ENCODE measurements around the gene EDARADD.

The EDARADD gene

DNA sequence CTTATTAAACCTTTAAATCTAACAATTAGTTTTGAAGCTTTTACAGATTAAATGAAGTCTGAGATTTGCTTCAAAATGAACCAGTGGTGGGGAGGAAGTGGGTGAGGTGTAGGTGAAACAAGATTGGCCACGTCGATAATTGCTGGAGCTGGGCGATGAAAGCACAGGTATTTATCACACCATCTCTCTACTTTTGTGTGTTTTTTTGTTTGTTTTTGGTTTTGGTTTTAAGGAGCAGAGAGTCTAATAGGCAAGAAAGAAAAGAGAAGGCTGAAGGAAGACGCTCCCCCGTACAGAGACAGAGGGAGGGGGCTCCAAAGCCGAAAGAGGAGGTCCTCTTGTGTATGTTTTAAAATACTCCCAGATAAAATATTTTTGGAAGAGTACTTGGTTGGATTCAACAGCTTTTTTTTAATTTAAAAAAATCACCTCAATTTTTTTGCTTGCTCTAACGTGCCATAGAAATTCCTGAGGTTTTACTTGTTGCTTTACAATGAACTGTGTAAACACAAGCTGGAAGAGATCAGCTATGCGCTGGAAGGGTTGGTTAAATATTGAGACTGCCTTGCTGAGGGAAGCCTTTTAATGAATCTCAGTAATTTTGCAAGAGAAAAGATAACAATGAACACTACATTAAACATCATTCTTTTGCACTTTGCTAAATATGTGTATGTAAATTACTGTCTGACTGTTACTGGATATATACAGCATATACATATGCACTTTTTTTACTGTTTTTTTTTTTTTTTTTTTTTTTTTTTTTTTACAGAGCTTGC is 123.0 kb downstream of the EDARADD start:
- no peak for DNase-seq (ENCODE audit: low spot score)

DNA sequence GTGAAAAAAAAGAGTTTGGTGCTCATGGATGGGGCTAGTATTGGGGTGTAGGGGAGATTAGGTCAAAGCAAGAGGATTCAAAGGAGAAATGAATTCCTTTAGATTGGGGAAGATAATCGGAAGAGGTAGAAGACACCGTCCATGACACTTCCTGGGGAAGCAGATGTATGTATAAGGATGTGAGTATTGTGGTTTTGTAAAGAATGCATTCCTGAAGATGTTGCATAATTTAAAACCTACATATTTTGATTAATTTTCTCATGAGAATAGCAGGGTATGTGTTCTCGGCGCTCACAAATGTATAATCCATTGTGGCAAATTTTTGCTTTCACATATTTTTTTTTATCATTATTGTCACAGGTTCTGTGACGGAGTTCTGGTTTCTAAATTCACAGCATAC is 124.2 kb downstream of the EDARADD start:
- no peak for DNase-seq (ENCODE audit: low spot score)

DNA sequence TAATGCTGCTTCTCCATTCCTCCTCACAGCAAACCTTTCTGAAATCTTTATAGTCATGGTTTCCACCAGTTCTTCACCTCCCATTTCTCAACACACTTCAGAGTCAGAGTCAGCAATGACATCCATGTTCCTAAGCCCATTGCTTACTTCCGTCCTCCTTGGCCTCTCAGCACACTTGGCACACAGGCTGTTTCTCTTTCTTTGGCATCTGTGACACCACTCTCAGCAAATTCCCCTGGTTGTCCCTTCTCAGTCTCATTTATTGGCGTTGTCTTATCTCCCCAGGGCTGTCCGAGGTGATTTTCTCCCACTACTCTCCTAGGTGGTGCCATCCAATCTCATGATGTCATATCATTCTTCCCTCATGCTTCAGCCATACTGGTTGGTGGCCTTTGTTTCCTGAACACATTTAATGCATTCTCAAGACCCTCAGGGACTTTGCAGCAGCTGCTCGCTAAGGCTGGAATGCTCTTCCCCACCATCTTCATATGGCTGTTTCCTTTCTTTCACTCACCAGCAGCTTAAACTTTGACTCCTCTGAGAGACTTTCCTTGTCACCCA is 126.4 kb downstream of the EDARADD start:
- DNase-seq (ENCODE audit: low spot score): no peak

DNA sequence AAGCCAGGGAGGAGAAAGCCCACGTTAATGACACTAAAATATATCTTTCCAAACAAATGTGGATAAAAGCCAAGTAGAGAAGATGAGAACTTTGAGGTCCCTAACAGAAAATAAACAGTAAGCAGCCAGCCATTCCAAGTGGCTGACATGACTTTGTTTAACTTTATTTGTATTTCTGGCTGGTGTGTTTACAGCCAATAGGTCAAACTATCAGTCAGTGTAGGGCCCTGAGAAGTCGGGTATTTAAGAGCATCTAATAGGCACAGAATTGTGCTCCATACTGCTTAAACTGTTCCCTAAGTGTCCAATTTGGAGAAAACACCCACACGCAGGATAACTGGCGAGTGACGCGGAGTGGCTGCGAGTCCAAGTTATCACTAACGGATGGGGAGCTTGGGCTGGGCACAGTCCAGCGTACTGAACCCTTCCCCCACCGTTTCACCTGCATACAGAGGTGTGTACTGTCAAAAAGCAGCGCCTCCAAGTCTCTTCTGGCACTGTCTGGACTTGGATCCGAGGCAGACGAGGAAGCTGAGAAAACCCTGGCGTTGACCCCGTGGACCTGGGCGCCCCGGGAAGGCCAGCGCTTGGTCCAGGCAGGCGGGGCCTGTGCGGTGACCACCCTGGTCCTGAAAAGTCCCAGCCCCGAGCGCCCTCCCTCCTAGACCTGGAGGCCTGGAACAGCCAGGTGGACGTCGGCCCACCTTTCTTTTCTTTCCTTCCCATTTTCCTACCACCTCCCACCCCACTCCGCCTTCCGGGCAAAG is 129.0 kb downstream of the EDARADD start:
- DNase-seq (ENCODE audit: low spot score): no peak

DNA sequence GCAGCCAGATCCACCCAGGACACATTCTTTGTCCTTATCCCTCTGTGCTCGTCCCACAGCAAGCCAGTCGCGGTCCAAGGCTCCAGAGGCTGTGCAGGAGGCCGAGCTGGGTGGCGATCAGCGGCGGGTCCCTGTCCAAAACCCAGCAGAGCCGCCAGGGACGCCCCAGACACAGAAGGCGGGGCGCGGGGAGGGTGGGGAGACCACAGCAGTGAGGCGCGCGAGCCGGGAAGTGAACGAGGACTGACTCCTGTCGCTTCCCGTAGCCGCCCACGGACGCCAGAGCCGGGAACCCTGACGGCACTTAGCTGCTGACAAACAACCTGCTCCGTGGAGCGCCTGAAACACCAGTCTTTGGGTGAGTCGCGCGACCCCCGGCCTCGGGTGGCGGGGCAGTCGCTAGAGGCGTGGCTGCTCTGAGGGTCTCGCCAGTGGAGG is 129.6 kb downstream of the EDARADD start, which contains the start of gene LGALS8:
LGALS8 (plus strand) TSS at position 279 of the 438 bp plus-strand sequence. CDS start 2,089 bp downstream, outside the sequence.
- DNase-seq (ENCODE audit: low spot score): peak; percentile 41

- DNase-seq (ENCODE audit: low spot score): peak; percentile 40
Observed at GRCh38 chr1:236524142-236524894, 130.2 kb downstream of the EDARADD start.

GRCh38 chr1:236524895-236525184 is 130.8 kb downstream of the EDARADD start:
- no peak for DNase-seq (ENCODE audit: low spot score)

DNA sequence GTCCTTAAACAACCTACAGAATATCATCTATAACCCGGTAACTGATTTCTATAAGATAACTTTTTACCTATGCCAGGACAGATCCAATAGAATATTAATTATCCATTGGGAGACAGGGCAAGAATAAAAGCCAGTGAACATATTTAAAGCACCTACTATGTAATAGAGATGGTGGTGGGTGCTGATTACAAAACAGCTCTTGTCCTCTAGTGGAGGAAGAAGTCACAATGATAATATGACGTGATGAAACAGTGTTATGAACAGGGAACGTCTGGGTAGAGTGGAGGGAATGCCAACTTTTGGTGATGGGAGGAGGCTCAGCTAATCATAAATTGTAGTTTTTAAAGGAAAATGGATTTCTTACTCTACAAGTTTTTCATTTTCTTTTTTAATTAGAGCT is 132.0 kb downstream of the EDARADD start:
- no peak for DNase-seq (ENCODE audit: low spot score)

- DNase-seq (ENCODE audit: low spot score): no peak
Observed at GRCh38 chr1:236530286-236530685, 136.2 kb downstream of the EDARADD start.

DNA sequence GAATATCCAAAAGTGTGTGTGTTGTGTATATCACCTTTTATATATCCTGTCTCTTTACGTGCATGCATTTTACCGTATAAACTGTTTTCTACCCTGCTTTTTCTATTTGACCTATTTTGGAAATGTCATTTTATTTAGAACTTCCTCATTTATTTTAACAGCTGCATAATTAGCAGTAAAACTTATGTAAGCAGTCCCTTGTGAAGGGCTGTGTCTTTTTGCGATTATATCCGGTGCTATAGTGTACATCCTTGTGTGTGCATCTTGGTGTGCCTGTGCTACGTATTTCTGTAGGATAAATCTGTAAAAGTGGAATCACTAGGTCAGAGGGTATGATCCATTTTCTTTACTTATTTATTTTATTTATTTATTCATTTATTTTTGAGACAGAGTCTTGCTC is 136.9 kb downstream of the EDARADD start:
- no peak for DNase-seq (ENCODE audit: low spot score)

GRCh38 chr1:236532850-236533249 is 138.8 kb downstream of the EDARADD start:
- DNase-seq (ENCODE audit: low spot score): no peak

DNA sequence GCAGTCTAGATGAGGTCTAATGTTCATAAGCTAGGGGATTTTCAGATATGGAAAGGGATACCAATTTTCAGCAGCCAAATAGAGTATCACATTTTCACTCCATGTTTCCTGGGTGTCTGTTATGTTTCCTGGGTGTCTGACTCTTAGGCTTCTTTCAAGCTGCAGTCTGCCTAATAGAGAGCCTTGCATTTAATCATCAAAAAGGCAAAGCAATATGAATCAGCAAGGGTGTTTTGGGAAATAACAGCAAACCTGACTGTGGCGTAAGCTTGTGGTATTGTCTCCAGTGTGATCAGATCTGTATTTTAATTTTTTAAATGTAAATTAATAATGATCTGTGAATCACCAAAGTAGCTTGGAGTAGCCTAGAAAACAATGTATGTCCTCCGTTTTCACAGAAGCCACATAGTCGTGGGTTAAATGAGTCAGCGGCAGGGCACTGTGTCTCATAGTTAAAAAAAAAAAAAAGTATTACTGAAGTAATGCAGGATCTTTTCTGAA is 140.1 kb downstream of the EDARADD start:
- DNase-seq (ENCODE audit: low spot score): no peak
